HG02970 (cell line): ENCODE results near the gene KIF5A.
"Not testable (repeated sequence)": the region's sequence is repeated elsewhere in the genome, so short reads cannot be mapped to it uniquely, and the experiment has no call there.

Experiments used
- ATAC-seq: cut with Tn5 transposase; IDR thresholded peaks from one replicate; pipeline ENCODE4 v1.9.1; 2021; ENCODE audit warnings: mild to moderate bottlenecking, moderate library complexity, moderate number of reproducible peaks; ENCODE audit not compliant: unreplicated experiment, low FRiP score

The KIF5A gene

GRCh38 chr12:57614948-57615500 lies 65.2 kb downstream of the KIF5A start:
- ATAC-seq, result no peak

GRCh38 chr12:57615637-57616036 lies 65.8 kb downstream of the KIF5A start:
- ATAC-seq, result no peak

GRCh38 chr12:57616383-57617101 lies 66.7 kb downstream of the KIF5A start:
- no peak for ATAC-seq

- ATAC-seq, result no peak
Measured at GRCh38 chr12:57617942-57618341, 68.1 kb downstream of the KIF5A start.

GRCh38 chr12:57618431-57618830 lies 68.6 kb downstream of the KIF5A start:
- not testable (repeated sequence) for ATAC-seq

GRCh38 chr12:57618966-57619433 lies 69.2 kb downstream of the KIF5A start:
- no peak for ATAC-seq

GRCh38 chr12:57619434-57620244 lies 69.8 kb downstream of the KIF5A start:
- ATAC-seq, result no peak

GRCh38 chr12:57620245-57620935 lies 70.5 kb downstream of the KIF5A start:
- ATAC-seq, result no peak

GRCh38 chr12:57620936-57621496 lies 71.2 kb downstream of the KIF5A start:
- no peak for ATAC-seq

- ATAC-seq, result no peak
Measured at GRCh38 chr12:57621497-57622292, 71.9 kb downstream of the KIF5A start.

GRCh38 chr12:57622293-57623245 lies 72.7 kb downstream of the KIF5A start:
- ATAC-seq, result no peak

GRCh38 chr12:57623385-57623784 lies 73.5 kb downstream of the KIF5A start:
- no peak for ATAC-seq

GRCh38 chr12:57623811-57624390 lies 74.1 kb downstream of the KIF5A start:
- no peak for ATAC-seq

GRCh38 chr12:57624441-57625220 lies 74.8 kb downstream of the KIF5A start:
- no peak for ATAC-seq

- no peak for ATAC-seq
Measured at GRCh38 chr12:57625261-57626032, 75.6 kb downstream of the KIF5A start.

GRCh38 chr12:57626111-57626920 lies 76.5 kb downstream of the KIF5A start:
- ATAC-seq, result no peak
